SK-N-SH (cell line): ENCODE data around the gene LIPM. TPM values are rescaled to one million over a fixed set of nuclear protein-coding genes. Genes with fewer than 3 reads are reported as not detected.

Experiments used
- CTCF ChIA-PET: fragments of 300-600, 350-600 bp; formaldehyde crosslinking; extraction: SDS; loops from one replicate; lab custom pipeline; 2021; lab: Yijun Ruan, JAX
- POLR2A ChIA-PET: fragments of 350-600 bp; sonication (Branson Sonifier 250); formaldehyde crosslinking; extraction: SDS; loops from one replicate; lab custom pipeline; 2020; ENCODE audit warnings: antibody characterized with exemption, inconsistent platforms; lab: Yijun Ruan, JAX
- DNase-seq: peaks from one replicate; pipeline ENCODE4 v3.0.0; 2012
- H2AFZ ChIP-seq: fragments of 200-600 bp; sonication (generic); 2 replicates; pipeline ENCODE4 v1.8.1; 2016; ENCODE audit warnings: antibody characterized with exemption, mild to moderate bottlenecking, low read depth
- H3F3A ChIP-seq: fragments of 200-600 bp; sonication (generic); replicated peaks from 2 replicates; pipeline ENCODE3; 2016; ENCODE audit warnings: antibody characterized with exemption, mild to moderate bottlenecking; ENCODE audit not compliant: insufficient read depth
- H3K27ac ChIP-seq, 2 experiments: fragments of 200-500 bp in 1 of 2; fragments of 200-600 bp in 1 of 2; sonication (Bioruptor generic) in 1 of 2; sonication (generic), shearing (Covaris generic) in 1 of 2; 2 replicates each; pipeline versions ENCODE4 v1.5.1 to v1.6.1; 2014 to 2016; ENCODE audit warnings: low read depth in 2 of 2, inconsistent platforms in 1 of 2, low read length in 1 of 2, mild to moderate bottlenecking in 1 of 2, mixed read lengths in 1 of 2
- H3K27me3 ChIP-seq: fragments of 200-600 bp; sonication (generic), shearing (Covaris generic); 2 replicates; pipeline ENCODE4 v1.6.1; 2016; ENCODE audit warnings: mixed run types; ENCODE audit not compliant: insufficient read depth
- H3K36me3 ChIP-seq, 2 experiments: fragments of 200-500 bp in 1 of 2; fragments of 200-600 bp in 1 of 2; sonication (Bioruptor generic) in 1 of 2; sonication (generic) in 1 of 2; replicated peaks in 1 of 2; 2 replicates each; pipeline versions ENCODE3 to v1.5.1; 2014 to 2016; ENCODE audit warnings: low read length in 1 of 2, mild to moderate bottlenecking in 1 of 2; ENCODE audit not compliant: insufficient read depth in 2 of 2, control insufficient read depth in 1 of 2
- H3K4me1 ChIP-seq, 2 experiments: fragments of 200-500 bp in 1 of 2; fragments of 200-600 bp in 1 of 2; sonication (Bioruptor generic) in 1 of 2; sonication (generic), shearing (Covaris generic) in 1 of 2; 2 replicates each; pipeline versions ENCODE4 v1.5.1 to v1.6.1; 2014 to 2016; ENCODE audit warnings: low read depth in 1 of 2, low read length in 1 of 2, mixed run types in 1 of 2; ENCODE audit not compliant: insufficient read depth in 2 of 2, control insufficient read depth in 1 of 2
- H3K4me2 ChIP-seq: fragments of 200-600 bp; sonication (generic), shearing (Covaris generic); 2 replicates; pipeline ENCODE4 v1.6.1; 2017; ENCODE audit warnings: mixed run types
- H3K4me3 ChIP-seq, 2 experiments: fragments of 200-500 bp in 1 of 2; fragments of 200-600 bp in 1 of 2; sonication (Bioruptor generic) in 1 of 2; sonication (generic), shearing (Covaris generic) in 1 of 2; 2 replicates each; pipeline versions ENCODE4 v1.5.1 to v1.8.1; 2014 to 2016; ENCODE audit warnings: low read depth in 2 of 2, inconsistent platforms in 1 of 2, low read length in 1 of 2, mild to moderate bottlenecking in 1 of 2, mixed read lengths in 1 of 2, moderate library complexity in 1 of 2
- H3K79me2 ChIP-seq: fragments of 200-600 bp; sonication (generic); 2 replicates; pipeline ENCODE4 v1.8.1; 2017; ENCODE audit warnings: mild to moderate bottlenecking; ENCODE audit not compliant: insufficient read depth
- H3K9ac ChIP-seq: fragments of 200-600 bp; sonication (generic); 2 replicates; pipeline ENCODE4 v1.6.1; 2017; ENCODE audit warnings: mixed run types
- H3K9me2 ChIP-seq: fragments of 200-600 bp; sonication (generic); 2 replicates; pipeline ENCODE4 v1.6.1; 2017; ENCODE audit warnings: mixed run types
- H3K9me3 ChIP-seq: fragments of 200-600 bp; sonication (generic); 2 replicates; pipeline ENCODE4 v1.6.1; 2017; ENCODE audit warnings: mixed run types, mild to moderate bottlenecking, moderate library complexity
- H4K20me1 ChIP-seq: fragments of 200-600 bp; sonication (generic); 2 replicates; pipeline ENCODE4 v1.6.1; 2017; ENCODE audit warnings: mild to moderate bottlenecking, mixed run types; ENCODE audit not compliant: insufficient read depth
- CHD2 ChIP-seq: fragments of 150-350 bp; IDR thresholded peaks from 2 replicates; pipeline ENCODE4 v1.6.1; 2018; ENCODE audit warnings: low read length; ENCODE audit not compliant: partially characterized antibody
- ELF1 ChIP-seq: IDR thresholded peaks from 2 replicates; pipeline ENCODE4 v1.4.0; 2012
- EP300 ChIP-seq, 2 experiments: IDR thresholded peaks; 2 replicates each; pipeline versions ENCODE4 v1.4.0 to v1.6.1; 2012; ENCODE audit warnings: borderline replicate concordance in 1 of 2, low read depth in 1 of 2, low read length in 1 of 2
- FOXM1 ChIP-seq: IDR thresholded peaks from 2 replicates; pipeline ENCODE4 v1.4.0; 2012; ENCODE audit warnings: low read depth, mild to moderate bottlenecking
- JUND ChIP-seq: IDR thresholded peaks from 2 replicates; pipeline ENCODE4 v1.4.0; 2012
- MEF2A ChIP-seq: IDR thresholded peaks from 2 replicates; pipeline ENCODE4 v1.4.0; 2012; ENCODE audit warnings: low read depth, borderline replicate concordance
- MXI1 ChIP-seq: IDR thresholded peaks from 2 replicates; pipeline ENCODE4 v1.6.1; 2012; ENCODE audit warnings: mild to moderate bottlenecking, low read depth, low read length, improper control_type of control experiment
- NRF1 ChIP-seq: IDR thresholded peaks from 2 replicates; pipeline ENCODE4 v1.6.1; 2012; ENCODE audit warnings: low read depth, mild to moderate bottlenecking, low read length
- RFX5 ChIP-seq: IDR thresholded peaks from 2 replicates; pipeline ENCODE4 v1.6.1; 2012; ENCODE audit warnings: mild to moderate bottlenecking, improper control_type of control experiment, low read length
- SIN3A ChIP-seq: IDR thresholded peaks from 2 replicates; pipeline ENCODE4 v1.6.1; 2012; ENCODE audit warnings: low read depth, mild to moderate bottlenecking, low read length, moderate library complexity, borderline replicate concordance
- SMC3 ChIP-seq: IDR thresholded peaks from 2 replicates; pipeline ENCODE4 v1.6.1; 2012; ENCODE audit warnings: low read depth, low read length, improper control_type of control experiment
- TAF1 ChIP-seq: IDR thresholded peaks from 2 replicates; pipeline ENCODE4 v1.6.1; 2012; ENCODE audit warnings: low read depth, mild to moderate bottlenecking, low read length, moderate library complexity, borderline replicate concordance
- TCF12 ChIP-seq: IDR thresholded peaks from 2 replicates; pipeline ENCODE4 v1.4.0; 2012
- TEAD4 ChIP-seq: IDR thresholded peaks from 2 replicates; pipeline ENCODE4 v1.4.0; 2012; ENCODE audit warnings: mild to moderate bottlenecking, borderline replicate concordance; ENCODE audit not compliant: insufficient read depth
- YY1 ChIP-seq: IDR thresholded peaks from 2 replicates; pipeline ENCODE4 v1.4.0; 2012; ENCODE audit warnings: low read depth, mild to moderate bottlenecking
- WGBS: methylation state at CpG from one replicate; pipeline ENCODE4 v1.1.6; 2017; ENCODE audit warnings: low lambda C conversion rate; 5-methylcytosine and 5-hydroxymethylcytosine counted together
- polyA plus RNA-seq, 3 experiments: library from polyadenylated mRNA; depleted of rRNA; stranded (reverse); fragments of >200 nt; gene quantifications; 2 replicates each; pipeline ENCODE4 v1.2.3, GENCODE V29; 2012
- TF ChIP-seq, protein P1 (sequence below): fragments of 150-350 bp; IDR thresholded peaks from 2 replicates; pipeline ENCODE4 v1.6.1; 2016; ENCODE audit warnings: mild to moderate bottlenecking, low read depth, low read length
- TF ChIP-seq, protein P2 (sequence below): fragments of 200-600 bp; sonication (generic); IDR thresholded peaks from 2 replicates; pipeline ENCODE4 v1.6.1; 2017; ENCODE audit warnings: antibody characterized with exemption, mild to moderate bottlenecking, moderate library complexity
- TF ChIP-seq, protein P3 (sequence below): IDR thresholded peaks from 2 replicates; pipeline ENCODE4 v1.4.0; 2012; ENCODE audit warnings: low read depth, borderline replicate concordance

LIPM gene
- polyA plus RNA-seq, 1 of the 3 experiments (the other 2 are of a cell fraction) = not detected

DNA sequence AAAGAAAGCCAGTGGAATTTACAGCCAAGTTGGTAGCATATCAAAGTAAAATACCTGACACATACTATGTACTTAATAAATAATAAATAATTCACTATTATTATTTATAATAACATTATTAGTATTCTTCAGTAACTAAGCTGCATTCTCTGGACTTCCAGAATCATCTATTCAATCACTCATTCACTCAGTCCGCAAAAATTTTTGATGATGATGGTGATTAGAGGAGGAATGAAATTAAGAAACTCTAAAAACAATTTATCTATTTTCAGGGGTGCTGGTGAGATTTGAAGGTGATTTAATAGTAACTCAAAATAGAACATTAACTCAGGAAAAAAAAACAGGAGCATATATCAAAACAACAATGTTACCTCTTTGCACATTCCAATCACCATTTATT, 45.9 kb upstream of the LIPM start (continued):
- TF ChIP-seq MEF2A (no peak), MXI1 (no peak), JUND (no peak)
- TF ChIP-seq, protein P1, sequence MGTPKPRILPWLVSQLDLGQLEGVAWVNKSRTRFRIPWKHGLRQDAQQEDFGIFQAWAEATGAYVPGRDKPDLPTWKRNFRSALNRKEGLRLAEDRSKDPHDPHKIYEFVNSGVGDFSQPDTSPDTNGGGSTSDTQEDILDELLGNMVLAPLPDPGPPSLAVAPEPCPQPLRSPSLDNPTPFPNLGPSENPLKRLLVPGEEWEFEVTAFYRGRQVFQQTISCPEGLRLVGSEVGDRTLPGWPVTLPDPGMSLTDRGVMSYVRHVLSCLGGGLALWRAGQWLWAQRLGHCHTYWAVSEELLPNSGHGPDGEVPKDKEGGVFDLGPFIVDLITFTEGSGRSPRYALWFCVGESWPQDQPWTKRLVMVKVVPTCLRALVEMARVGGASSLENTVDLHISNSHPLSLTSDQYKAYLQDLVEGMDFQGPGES = no peak

DNA sequence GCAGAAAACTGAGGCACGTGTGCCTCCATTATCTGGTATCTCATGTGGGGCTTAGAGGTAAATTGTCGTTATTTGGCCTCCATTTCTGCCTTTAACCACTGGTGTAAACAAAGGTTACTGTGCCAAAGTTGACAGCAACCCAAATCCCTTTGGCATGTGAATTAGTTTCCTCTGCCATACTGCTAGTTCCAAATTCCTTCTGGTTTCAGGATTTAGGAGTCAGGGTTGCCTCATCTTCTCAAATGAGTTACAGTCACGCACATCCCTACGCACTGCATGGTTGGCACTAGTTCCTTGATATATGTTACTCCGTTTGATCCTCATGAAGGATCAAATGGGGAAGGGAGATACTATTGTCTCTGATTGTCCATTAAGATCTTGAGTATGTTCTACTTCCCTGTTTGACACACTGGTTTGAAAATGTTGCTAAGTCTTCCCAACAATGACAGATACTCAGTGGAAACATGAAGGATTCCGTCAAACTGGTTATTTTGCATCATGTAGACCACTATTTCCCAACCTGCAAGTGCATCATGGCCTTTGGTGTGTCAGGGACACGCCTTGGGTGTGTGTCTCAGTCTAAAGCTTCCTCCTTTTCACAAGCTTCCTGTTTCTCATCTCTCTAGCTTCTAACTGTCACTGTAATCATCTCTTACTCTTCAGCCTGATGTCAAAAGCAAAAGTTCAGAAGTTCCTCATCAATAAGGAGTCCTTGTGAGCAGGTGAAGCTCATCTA, 43.0 kb upstream of the LIPM start, which contains the start of gene LIPN:
Gene LIPN, plus strand, starts transcription at position 655 of the 736 bp plus-strand sequence. CDS start 1,386 bp downstream, outside the sequence.
- POLR2A ChIA-PET = no interaction called here
- Histone ChIP-seq H3K9me3 (no peaks in the 10 kb centered on the region), H2AFZ (no peak within 1 kb of the TSS), H3K4me1 (peaks cover 0 to 3% of the 10 kb centered on the region in 2 experiments; a peak in 1 of 4 replicates), H4K20me1 (no peaks in the 10 kb centered on the region), H3K9ac (no peak within 1 kb of the TSS), H3F3A (peaks cover 9% of the 10 kb centered on the region), H3K36me3 (no peaks in the 10 kb centered on the region), H3K27ac (no peak within 1 kb of the TSS), H3K9me2 (no peaks in the 10 kb centered on the region), H3K79me2 (no peaks in the 10 kb centered on the region), H3K4me3 (no peak within 1 kb of the TSS), H3K4me2 (no peak within 1 kb of the TSS), H3K27me3 (no peaks in the 10 kb centered on the region)
- TF ChIP-seq YY1 (no peak), TCF12 (no peak), NRF1 (no peak), RFX5 (no peak), MXI1 (no peak), SMC3 (no peak), EP300 (IDR thresholded peaks at IDR 0.05; ENCODE audit: borderline replicate concordance in 1 of 2, low read depth in 1 of 2, low read length in 1 of 2) (no peak), SIN3A (no peak), TEAD4 (no peak), FOXM1 (no peak), ELF1 (no peak), CHD2 (no peak), TAF1 (no peak)
- TF ChIP-seq, protein P2, sequence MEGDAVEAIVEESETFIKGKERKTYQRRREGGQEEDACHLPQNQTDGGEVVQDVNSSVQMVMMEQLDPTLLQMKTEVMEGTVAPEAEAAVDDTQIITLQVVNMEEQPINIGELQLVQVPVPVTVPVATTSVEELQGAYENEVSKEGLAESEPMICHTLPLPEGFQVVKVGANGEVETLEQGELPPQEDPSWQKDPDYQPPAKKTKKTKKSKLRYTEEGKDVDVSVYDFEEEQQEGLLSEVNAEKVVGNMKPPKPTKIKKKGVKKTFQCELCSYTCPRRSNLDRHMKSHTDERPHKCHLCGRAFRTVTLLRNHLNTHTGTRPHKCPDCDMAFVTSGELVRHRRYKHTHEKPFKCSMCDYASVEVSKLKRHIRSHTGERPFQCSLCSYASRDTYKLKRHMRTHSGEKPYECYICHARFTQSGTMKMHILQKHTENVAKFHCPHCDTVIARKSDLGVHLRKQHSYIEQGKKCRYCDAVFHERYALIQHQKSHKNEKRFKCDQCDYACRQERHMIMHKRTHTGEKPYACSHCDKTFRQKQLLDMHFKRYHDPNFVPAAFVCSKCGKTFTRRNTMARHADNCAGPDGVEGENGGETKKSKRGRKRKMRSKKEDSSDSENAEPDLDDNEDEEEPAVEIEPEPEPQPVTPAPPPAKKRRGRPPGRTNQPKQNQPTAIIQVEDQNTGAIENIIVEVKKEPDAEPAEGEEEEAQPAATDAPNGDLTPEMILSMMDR = no peak
- TF ChIP-seq, protein P1 = no peak
- TF ChIP-seq, protein P3, sequence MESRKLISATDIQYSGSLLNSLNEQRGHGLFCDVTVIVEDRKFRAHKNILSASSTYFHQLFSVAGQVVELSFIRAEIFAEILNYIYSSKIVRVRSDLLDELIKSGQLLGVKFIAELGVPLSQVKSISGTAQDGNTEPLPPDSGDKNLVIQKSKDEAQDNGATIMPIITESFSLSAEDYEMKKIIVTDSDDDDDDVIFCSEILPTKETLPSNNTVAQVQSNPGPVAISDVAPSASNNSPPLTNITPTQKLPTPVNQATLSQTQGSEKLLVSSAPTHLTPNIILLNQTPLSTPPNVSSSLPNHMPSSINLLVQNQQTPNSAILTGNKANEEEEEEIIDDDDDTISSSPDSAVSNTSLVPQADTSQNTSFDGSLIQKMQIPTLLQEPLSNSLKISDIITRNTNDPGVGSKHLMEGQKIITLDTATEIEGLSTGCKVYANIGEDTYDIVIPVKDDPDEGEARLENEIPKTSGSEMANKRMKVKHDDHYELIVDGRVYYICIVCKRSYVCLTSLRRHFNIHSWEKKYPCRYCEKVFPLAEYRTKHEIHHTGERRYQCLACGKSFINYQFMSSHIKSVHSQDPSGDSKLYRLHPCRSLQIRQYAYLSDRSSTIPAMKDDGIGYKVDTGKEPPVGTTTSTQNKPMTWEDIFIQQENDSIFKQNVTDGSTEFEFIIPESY = no peak
- CTCF ChIA-PET = no interaction called here
- 74% methylated on average over 7 of the region's 7 CpGs for WGBS
- DNase-seq = no peak
